GM21423 (cell line): ENCODE data around the gene NEUROD2.

Experiments used
- ATAC-seq: cut with Tn5 transposase; IDR thresholded peaks from one replicate; pipeline ENCODE4 v1.9.1; 2021; ENCODE audit warnings: mild to moderate bottlenecking, moderate library complexity; ENCODE audit not compliant: unreplicated experiment

The NEUROD2 gene

DNA sequence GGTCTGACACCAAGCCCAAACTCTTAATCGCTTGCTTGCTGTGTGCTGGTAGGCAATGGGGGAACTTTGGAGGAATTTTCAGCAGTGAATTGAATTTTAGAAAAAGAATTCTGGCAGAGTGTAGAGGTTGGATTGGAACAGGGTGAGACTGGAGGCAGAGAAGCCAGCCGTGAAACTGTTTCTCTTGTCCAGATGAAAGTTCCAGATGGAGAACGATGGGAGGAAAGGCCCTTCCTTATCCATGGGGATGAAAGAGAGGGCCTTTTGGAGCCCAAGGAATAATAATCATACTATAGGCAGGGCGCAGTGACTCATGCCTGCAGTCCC, 26.0 kb downstream of the NEUROD2 start:
- ATAC-seq: no peak

DNA sequence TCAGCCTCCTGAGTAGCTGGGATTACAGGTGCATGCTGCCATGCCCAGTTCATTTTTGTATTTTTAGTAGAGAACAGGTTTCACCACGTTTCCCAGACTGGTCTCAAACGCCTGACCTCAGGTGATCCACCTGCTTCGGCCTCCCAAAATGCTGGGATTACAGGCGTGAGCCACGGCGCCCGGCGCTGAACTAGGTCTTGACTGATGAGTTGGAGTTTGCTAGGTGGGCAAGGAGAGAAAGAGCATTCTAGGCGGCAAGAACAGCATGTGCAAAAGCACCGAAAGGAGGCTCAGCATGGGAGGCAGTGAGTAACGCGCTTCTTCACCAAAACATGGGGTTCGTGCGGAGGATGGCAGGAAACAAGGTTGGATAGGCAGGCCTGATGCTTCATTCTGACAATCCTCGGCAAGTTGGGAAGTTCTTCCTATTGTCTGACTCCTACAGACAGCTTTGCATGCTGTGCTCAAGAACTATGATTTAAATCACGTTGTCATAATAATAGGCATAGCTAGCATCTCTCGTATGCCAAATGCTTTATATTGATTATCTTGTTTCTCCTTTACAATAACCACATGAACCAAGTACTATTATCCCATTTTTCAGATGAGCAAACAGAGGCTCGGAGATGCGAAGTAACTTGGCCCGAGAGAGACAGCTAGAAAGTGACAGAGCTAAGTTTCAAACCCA, 26.5 kb downstream of the NEUROD2 start:
- ATAC-seq: no peak

DNA sequence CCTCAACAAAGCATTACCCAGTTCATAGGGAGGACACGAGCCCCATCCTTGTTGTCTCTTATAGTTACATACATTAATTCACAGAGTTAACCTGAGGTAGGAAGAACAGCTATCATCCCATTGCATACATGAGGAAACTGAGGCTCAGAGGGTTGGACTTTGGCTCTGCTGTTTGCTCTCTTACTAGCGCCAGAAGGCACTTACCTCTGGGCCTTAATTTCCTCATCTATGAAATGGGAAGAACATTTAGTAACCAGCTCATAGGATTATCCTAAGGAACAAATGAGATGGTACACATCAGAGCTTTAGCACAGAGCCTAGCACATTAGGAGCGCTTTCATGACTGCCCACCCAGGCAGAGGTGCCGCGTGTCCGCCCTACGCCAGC, 27.6 kb downstream of the NEUROD2 start:
- no peak for ATAC-seq

DNA sequence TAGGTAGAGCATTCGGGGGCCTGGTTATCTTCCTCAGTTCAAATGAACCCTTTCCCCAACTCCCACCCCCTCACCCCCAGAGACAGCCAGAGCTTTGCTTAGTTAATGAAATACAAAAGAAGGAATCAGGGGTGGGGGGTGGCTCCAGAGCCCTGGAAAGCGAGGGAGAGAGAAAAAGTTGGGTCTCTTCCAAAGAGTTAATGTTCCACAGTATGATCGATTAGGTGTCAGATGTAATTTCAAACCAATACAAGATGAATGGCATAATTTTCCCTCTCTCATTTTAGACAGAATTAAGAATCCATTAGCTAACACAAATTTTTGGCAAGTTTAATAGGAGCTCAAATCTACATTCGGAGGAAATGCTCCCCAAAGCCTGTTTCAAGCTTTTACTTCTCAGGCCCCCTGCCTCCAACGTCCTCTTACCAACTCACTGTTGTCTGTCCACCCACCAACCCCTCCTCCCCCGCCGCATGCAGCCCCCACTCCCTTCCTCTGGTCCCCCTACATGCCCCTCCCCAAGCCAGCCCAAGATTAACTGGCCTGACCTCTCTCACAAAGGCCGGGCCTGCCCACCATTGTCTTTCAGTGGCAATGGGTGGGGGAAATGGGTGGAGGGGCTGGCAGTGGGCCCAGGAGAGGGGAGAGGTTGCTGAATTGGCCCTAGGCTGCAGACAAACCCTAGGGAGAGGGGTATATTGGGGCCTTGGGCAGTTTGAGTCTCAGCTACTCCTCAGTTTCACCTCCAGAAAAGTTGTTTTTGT, 28.2 kb downstream of the NEUROD2 start:
- no peak for ATAC-seq

DNA sequence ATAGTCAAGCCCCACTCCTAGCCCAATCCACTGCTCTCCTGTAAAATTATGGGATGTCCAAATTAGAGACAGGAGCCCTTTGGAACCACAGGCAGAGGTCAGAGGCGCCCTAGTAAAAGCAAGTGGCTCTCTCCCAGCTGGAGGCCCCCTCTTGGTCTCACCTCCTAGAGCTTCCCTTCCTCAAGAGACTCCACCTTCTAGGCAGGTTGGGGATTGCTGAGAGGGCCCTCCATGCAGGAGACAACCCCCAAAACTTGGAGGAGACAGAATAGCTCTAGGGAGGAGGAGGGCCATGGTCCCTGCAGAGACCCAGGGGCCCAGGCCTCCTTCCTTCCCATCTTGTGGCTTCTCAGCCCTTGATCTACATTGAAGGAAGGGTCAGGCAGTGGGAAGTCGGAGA, 29.4 kb downstream of the NEUROD2 start:
- ATAC-seq: no peak

DNA sequence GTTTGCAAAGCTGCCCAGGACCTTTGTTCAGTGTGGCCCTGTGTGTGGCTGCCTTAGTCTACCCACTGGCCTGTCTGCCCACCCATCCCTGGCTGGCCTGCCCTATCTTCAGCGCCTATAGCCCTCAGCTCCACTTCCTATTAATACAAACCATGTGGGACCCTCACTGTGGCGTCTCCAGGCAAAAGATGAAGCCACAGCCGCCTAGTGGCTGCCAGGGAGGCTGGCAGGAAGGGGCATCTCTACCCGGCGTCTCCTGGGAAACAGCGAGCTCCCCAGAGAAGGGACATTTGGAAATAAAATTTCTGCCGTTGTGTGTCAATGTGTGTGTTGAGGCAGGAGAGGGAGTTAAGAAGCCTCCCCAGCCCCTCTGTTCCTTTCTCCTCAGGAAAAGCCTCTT, 31.5 kb downstream of the NEUROD2 start:
- ATAC-seq: no peak

DNA sequence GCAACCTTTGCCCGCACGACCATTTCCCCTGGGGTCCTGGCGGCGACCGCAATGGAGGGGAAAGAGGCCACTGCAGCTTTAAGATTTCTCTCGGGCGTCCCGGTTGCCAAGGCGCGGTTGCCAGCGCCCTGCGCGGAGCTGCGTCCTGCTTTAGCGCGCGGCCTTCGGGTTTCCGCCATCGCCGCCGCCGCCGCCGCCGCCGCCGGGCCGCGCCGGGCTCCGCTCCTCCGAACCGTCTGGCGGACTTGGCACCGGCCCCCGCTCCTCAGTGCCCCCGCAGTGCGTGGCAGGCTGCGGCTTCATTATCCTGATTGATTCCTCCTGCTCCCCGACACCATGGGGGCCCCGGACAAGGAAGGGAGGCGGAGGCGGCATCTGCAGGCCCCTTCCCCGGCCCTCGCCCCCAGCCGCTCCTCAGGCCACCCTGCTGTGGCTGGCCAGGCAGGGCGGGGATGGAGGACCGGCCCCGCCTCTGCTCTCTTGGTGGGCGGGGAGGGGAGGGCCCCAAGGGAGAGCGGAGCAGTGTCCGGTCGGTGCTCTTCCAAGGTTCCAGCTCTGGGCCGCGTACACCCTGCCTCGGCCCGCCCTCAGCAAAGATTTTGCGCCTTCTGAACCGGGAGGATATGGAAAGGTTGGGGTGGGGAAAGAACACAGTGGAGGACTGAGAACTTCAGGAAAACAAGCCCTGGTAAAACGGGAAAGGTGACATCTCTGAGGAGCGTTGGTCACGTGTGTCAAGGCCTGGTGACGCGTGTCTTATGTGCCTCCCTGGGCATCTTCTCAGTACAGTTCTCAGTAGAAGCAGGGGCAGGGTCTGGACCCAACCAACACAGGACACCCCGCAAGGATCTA, 34.0 kb downstream of the NEUROD2 start:
- no peak for ATAC-seq

DNA sequence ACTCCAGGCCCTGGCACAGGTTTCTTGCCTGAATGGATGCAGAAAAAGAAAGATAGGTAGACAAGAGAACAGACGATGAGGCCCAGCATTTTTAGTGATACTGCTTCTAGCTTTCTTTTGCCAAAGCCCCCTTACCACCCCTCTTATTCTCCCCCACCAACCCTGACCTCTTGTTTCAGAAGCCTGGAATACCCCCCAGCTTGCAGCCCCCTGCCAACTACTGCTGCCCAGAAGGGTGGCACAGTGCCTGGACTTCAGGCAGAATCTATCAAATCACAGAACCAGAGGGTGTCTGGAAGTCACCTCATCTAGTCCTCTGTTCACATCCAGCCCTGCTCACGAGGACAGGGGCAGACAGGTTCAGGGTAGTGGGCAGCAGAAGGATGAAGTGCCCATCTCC, 35.6 kb downstream of the NEUROD2 start:
- ATAC-seq: no peak

DNA sequence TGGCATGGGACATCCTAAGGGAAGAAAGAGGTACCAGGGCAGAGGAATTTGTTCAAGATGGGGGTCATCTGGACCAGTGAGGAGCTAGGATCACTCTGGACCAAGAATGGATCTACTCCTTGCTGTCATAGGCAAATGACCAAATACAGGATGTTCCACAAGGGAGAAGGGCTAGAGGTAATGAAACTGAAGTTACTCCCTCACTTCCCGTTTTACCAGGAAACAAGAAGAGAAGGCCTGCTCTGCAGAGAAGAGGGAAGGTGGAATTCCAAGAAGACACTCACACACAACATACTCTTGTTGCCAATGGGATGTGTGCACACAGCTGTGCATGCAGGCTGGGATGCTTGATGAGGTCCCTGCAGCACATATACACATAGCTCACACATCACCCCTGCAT, 38.6 kb downstream of the NEUROD2 start:
- no peak for ATAC-seq

DNA sequence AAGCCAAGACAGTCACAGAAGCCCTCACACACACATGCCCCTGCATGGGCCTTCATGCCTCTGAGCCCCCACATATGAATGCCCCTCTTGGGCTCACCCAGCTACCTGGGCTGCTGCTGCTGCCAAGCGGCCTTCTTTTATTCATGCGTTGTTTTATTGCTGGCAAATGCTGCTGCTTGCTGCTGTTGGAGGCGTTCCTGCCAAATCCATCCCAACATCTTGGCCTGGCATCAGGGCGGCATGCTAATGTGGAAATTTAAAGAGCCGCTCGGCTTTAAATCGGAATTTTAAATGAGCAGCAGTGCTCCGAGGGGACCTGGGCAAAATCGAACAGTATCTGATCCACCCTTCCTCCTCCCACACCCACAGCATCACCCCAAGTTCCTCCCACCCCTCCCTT, 39.0 kb downstream of the NEUROD2 start:
- ATAC-seq: no peak

DNA sequence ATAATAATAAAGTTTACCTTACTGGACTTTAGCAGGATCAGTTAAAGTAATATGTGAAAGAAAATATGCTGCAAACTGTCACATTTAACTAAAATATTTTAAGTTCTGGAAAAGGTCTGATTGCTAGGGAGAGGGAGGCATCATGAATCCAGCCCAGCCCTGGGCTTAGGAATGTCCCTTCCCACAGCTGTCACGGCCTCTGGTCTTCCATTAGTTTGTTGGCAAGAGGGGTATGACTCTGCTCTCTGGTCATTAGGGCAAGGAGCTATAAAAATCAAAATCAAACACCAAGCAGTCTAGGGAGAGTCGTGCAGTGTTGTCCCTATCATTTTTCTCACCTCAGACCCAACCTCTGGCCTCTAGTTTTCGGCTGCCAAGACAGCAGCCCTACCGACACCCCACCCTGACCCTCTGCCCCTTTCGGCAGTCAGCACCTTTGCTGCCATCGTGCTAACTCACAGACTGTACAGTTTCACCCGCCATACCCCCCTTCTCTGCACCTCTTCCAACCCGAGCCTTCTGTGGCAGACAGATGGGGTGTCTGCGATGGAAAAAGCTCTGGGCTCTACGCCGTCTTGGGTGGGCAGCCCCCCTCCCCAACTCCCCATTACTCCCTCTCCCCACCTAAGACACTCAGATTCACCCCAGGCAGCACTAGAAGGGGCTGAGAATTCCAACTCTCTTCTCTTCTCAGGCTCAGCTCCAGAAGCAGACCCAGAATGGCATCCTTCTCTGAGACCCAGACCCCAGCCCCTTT, 41.4 kb downstream of the NEUROD2 start:
- ATAC-seq: no peak

DNA sequence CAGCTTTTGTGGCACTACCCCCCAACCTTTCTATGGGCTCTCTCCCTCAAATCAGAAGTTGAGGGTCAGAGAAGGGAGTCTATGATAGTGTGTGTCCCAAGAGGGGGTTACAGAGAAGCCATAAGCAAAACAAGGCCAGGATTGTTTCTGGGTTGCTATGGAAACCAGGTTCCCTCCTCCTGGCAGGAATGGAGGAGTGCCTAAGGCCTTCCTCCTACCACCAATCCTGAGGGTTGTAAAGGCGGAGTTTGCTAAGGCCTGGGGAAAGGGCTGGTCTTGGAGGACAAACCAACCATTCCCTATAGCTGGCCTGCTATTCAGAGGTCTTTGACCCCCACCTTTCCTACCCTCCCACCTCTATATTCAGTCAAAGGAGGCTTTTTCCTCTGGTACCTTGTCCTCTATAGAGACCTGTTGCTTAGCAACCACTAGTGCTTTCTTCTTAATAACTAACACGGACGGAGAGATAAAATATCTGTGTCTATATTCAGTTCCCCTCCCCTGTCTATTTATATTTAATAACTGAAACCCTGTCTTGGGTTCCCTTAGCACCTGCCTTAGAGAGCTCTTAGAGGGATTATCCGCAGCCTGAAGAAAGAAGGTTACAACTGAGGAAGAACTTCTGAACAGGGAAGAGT, 43.4 kb downstream of the NEUROD2 start:
- ATAC-seq: no peak

DNA sequence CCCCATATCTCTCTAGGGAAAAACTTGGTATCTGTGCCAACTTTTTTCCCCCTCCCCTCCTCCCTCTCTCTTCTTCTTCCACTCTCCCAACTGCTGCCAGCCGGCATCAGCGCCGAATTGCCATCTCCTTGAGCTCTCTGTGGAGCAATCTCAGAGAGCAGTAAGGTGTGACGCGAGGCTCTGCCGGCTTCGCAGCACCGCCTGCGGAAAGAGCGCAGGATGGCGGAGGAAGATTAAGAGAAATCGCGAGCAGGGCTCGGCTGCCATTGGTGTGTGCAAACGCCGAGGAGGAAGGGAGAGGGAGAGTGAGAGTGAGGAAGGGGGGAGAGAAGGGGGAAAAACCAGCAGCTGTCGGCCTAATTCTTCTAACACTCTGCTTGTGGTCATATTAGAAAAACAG, 44.2 kb downstream of the NEUROD2 start:
- no peak for ATAC-seq

DNA sequence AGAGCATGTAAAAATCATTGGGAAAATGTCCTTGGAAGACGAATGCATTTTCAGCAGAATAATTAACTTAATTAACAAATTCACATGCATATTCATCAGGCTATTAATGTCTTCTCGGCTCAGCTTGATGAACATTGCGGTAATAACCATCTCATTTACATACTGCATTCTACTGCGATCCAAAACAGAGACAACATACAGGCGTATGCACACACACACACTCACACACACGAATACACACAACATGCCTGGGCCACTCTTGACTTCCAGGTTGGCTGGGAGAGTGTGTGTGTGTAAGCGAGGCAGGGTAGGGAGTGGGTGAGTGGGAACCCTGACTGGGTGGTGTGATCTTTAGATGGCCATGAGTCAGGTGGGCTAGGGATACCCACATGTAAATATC, 44.7 kb downstream of the NEUROD2 start:
- ATAC-seq: no peak

DNA sequence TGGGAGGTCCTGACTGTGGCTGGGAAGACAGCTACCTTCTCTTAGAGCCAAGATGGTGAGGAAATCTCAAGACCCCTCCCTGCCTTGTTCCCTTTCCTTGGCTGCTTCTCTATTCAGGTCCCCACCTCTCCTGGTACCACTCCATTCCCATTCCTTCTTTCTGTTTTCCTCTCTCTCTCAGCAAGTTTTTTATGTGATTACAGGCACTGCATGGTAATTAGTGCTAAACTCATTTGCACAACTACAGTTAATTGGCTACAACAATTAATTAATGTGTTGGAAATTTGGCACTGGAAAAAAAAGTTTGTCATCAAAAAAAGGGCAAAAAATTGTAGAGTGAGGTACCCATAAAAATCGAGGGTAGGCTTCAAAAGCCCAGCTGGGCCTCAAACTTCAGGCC, 45.3 kb downstream of the NEUROD2 start:
- ATAC-seq: no peak

DNA sequence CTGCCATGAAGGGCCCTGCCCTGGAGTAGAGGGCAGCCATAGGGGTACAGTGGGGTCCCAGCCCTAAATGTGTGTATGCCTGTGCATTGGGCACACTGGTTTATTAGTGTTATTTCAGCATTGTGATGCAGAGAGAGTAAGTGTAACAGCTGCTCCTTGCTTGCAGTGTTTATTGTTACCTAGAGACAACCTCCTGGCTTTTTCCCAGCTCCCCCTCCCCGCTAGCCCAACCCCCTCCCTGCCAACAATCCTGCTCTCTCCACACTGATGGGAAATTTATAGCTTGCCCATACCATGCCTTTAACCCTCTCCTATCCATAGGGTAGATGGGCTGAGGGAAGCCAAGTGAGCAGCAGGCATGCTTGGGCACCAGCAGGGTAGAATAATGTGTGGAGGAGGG, 51.3 kb downstream of the NEUROD2 start:
- ATAC-seq: no peak

DNA sequence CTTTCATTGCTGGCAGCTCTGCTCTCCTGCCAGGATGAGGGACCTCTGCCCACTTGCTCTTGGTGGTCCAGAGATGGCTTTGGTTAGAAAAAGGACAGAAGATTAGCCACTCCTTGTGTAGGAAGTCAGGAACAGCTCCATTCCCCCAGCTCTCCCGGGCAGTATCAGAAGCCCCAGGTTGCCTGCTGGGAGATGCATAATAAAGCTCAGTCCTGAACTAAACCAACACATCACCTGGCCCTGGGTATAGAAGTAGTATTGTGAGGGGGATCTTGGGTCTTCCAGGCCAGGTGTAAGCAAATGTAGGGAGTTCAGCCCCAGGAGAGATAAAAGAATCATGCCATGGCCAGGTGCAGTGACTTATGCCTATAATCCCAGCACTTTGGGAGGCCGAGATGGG, 52.4 kb downstream of the NEUROD2 start:
- ATAC-seq: no peak
